ENCODE results near the gene LRP6. TPM values are rescaled to one million over a fixed set of nuclear protein-coding genes. Genes with fewer than 3 reads are reported as not detected.

Gene LRP6
- total RNA-seq, 1 donor from 2014 or later, result 55.8 TPM

GRCh38 chr12:12068751-12069150 lies 198.1 kb downstream of the LRP6 start:
- Histone ChIP-seq H3K27ac (no peak overlapping the region), H3K9me3 (no peaks in the 10 kb centered on the region), H3K4me3 (no peak overlapping the region), H3K27me3 (no peaks in the 10 kb centered on the region), H3K36me3 (no peaks in the 10 kb centered on the region), H3K4me1 (no peaks in the 10 kb centered on the region)
- ATAC-seq (no peak), DNase-seq (no peak)
- intact Hi-C loops (cut with DNase I), result no loop called here
- TF ChIP-seq CTCF (IDR thresholded peaks at IDR 0.05), result no peak

Small RNAs within 50 kb of the gene (microRNA-seq; reads per million reads assigned to microRNA genes)
- not detected for gene MIR1244-4 (ENCODE audit: borderline microRNAs expressed)

Other genes starting within 250 kb of the LRP6 start
- 1.4 TPM for gene BCL2L14, start 196.1 kb downstream of the LRP6 start, total RNA-seq
- gene MANSC1, start 83.2 kb upstream of the LRP6 start, total RNA-seq, result 26.4 TPM
- gene BORCS5, start 90.0 kb upstream of the LRP6 start, total RNA-seq, result 14.0 TPM